GM23338 (cell line): Measurements from ENCODE around the gene EEF2K. TPM values are rescaled to one million over a fixed set of nuclear protein-coding genes. Genes with fewer than 3 reads are reported as not detected.
"Not testable (repeated sequence)": the region's sequence is repeated elsewhere in the genome, so short reads cannot be mapped to it uniquely, and the experiment has no call there.

ENCODE experiments used
- ATAC-seq: fragments of 200-7000 bp; cut with Tn5 transposase; 3 replicates; pipeline ENCODE4 v1.9.1; 2020
- DNase-seq: peaks from one replicate; pipeline ENCODE4 v3.0.0-alpha.2; 2015; ENCODE audit warnings: low spot score
- H2AFZ ChIP-seq: fragments of 200-600 bp; sonication (generic); 2 replicates; pipeline ENCODE4 v1.8.0; 2016; ENCODE audit warnings: antibody characterized with exemption, mild to moderate bottlenecking, moderate library complexity
- H3F3A ChIP-seq: fragments of 200-600 bp; sonication (generic); replicated peaks from 2 replicates; pipeline ENCODE4 v1.8.0; 2017; ENCODE audit warnings: antibody characterized with exemption, mixed run types, low read depth
- H3K27ac ChIP-seq: fragments of 200-600 bp; sonication (generic); 2 replicates; pipeline ENCODE4 v1.6.1; 2016; ENCODE audit warnings: low read depth
- H3K27me3 ChIP-seq: fragments of 200-600 bp; sonication (generic); 2 replicates; pipeline ENCODE4 v1.8.0; 2016; ENCODE audit warnings: mild to moderate bottlenecking, mixed run types, moderate library complexity; ENCODE audit not compliant: insufficient read depth
- H3K36me3 ChIP-seq: fragments of 200-600 bp; sonication (generic); 2 replicates; pipeline ENCODE4 v1.8.0; 2016; ENCODE audit warnings: mild to moderate bottlenecking; ENCODE audit not compliant: insufficient read depth
- H3K4me1 ChIP-seq: fragments of 200-600 bp; sonication (generic); 2 replicates; pipeline ENCODE4 v1.8.0; 2016; ENCODE audit warnings: mild to moderate bottlenecking, moderate library complexity; ENCODE audit not compliant: insufficient read depth
- H3K4me2 ChIP-seq: fragments of 200-600 bp; sonication (generic); 2 replicates; pipeline ENCODE4 v1.7.1; 2017; ENCODE audit warnings: mixed run types
- H3K4me3 ChIP-seq: fragments of 200-600 bp; sonication (generic); 2 replicates; pipeline ENCODE4 v1.6.1; 2016; ENCODE audit warnings: mixed run types
- H3K79me2 ChIP-seq: fragments of 200-600 bp; sonication (generic); replicated peaks from 2 replicates; pipeline ENCODE4 v1.8.0; 2017; ENCODE audit warnings: mild to moderate bottlenecking; ENCODE audit not compliant: insufficient read depth
- H3K9me2 ChIP-seq: fragments of 200-600 bp; sonication (generic); 2 replicates; pipeline ENCODE4 v1.8.0; 2017; ENCODE audit not compliant: insufficient read depth
- H4K20me1 ChIP-seq: fragments of 200-600 bp; sonication (generic); replicated peaks from 2 replicates; pipeline ENCODE4 v1.8.0; 2017; ENCODE audit warnings: mild to moderate bottlenecking; ENCODE audit not compliant: insufficient read depth
- H3K27ac Mint-ChIP-seq: 2 replicates; pipeline ENCODE4 v1.8.0; 2020; ENCODE audit warnings: inconsistent platforms, mild to moderate bottlenecking, moderate library complexity, mixed read lengths
- H3K27me3 Mint-ChIP-seq: 3 replicates; pipeline ENCODE4 v1.8.0; 2022; ENCODE audit warnings: low read depth, mild to moderate bottlenecking, moderate library complexity, mixed read lengths, inconsistent platforms; ENCODE audit not compliant: insufficient read depth, poor library complexity
- H3K36me3 Mint-ChIP-seq: 3 replicates; pipeline ENCODE4 v1.8.0; 2021; ENCODE audit warnings: low read depth, mild to moderate bottlenecking, inconsistent platforms, moderate library complexity, mixed read lengths
- H3K4me1 Mint-ChIP-seq: 3 replicates; pipeline ENCODE4 v1.8.0; 2020; ENCODE audit warnings: mild to moderate bottlenecking, inconsistent platforms, mixed read lengths
- H3K4me3 Mint-ChIP-seq: 3 replicates; pipeline ENCODE4 v1.8.0; 2021; ENCODE audit warnings: moderate library complexity, mild to moderate bottlenecking, inconsistent platforms, mixed read lengths
- H3K9me3 Mint-ChIP-seq: 3 replicates; pipeline ENCODE4 v1.8.0; 2020; ENCODE audit warnings: moderate library complexity, mild to moderate bottlenecking, inconsistent platforms, mixed read lengths
- CREB1 ChIP-seq: fragments of 250-450 bp; sonication (Bioruptor Pico); IDR thresholded peaks from 2 replicates; pipeline ENCODE4 v1.5.0; 2020; ENCODE audit warnings: low read depth, mild to moderate bottlenecking, moderate library complexity
- CTCF ChIP-seq, 2 experiments: fragments of 200-600 bp in 1 of 2; sonication (generic) in 1 of 2; conservative IDR thresholded peaks; 2 replicates each; pipeline versions ENCODE4 v1.5.1 to v1.6.1; 2016 to 2017; ENCODE audit warnings: antibody characterized with exemption in 2 of 2, low read depth in 2 of 2, mild to moderate bottlenecking in 2 of 2, moderate library complexity in 1 of 2
- EZH2 ChIP-seq: fragments of 200-600 bp; sonication (generic); IDR thresholded peaks from one replicate; pipeline ENCODE4 v1.8.0; 2017; ENCODE audit warnings: antibody characterized with exemption, mild to moderate bottlenecking, low read depth; ENCODE audit not compliant: unreplicated experiment
- EZH2phosphoT487 ChIP-seq: fragments of 200-600 bp; sonication (generic); IDR thresholded peaks from one replicate; pipeline ENCODE4 v1.8.1; 2018; ENCODE audit warnings: antibody characterized with exemption; ENCODE audit not compliant: unreplicated experiment
- NANOG ChIP-seq: IDR thresholded peaks from 2 replicates; pipeline ENCODE4 v1.6.1; 2016; ENCODE audit warnings: antibody characterized with exemption, borderline replicate concordance
- STAT1 ChIP-seq: IDR thresholded peaks from one replicate; pipeline ENCODE4 v1.6.1; 2016; ENCODE audit warnings: antibody characterized with exemption; ENCODE audit not compliant: unreplicated experiment
- ZNF114 ChIP-seq: fragments of 250-450 bp; sonication (Bioruptor Pico); IDR thresholded peaks from 2 replicates; pipeline ENCODE4 v1.5.0; 2020; ENCODE audit warnings: mild to moderate bottlenecking, moderate library complexity
- polyA plus RNA-seq: library from polyadenylated mRNA; unstranded; fragments of >200 nt; fragmentation: Nextera tagmentation; extraction: Ambion mirVana; gene quantifications from 2 replicates; pipeline ENCODE4 v1.2.1, GENCODE V29; 2016
- total RNA-seq: library from RNA; depleted of rRNA; stranded (reverse); fragments of >200 nt; shearing (Covaris generic); gene quantifications from 2 replicates; pipeline ENCODE4 v1.2.3, GENCODE V29; 2014
- TF ChIP-seq, protein P1 (sequence below): fragments of 250-450 bp; sonication (Bioruptor Pico); IDR thresholded peaks from 2 replicates; pipeline ENCODE4 v1.5.0; 2020; ENCODE audit warnings: mild to moderate bottlenecking, moderate library complexity

Gene EEF2K
- total and polyA plus RNA-seq, 2 experiments from 2014 or later, result 5.4 to 23.9 TPM

DNA sequence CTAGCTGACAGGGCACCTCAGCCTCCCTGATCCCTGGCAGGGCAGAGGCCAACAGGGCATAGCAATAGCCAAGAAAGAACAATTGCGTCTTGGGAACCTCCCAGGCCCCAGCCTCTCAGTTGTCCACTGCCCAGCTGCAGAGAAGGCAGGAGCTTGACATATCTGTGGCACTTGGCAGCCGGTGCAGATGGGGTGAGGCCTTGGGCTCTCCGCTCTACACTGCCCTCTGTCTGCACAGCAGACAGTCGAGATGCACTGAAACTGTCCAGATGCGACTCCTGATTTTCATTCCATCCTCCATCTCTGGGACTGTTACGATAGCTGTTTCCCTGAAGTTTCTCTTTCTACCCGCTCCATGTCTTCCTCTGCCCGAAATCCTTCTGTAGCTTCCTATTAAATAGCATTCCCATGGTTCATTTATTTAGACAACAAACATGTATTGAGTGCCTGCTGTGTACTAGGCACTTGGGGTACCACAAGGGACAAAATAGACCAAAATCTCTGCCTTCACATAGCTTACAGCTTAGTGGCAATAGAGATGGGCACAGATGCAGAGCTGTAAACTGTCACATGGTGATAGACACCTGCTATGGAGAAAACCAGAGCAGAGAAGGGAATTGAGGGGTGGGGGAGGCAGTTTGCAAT is 94.5 kb downstream of the EEF2K start:
- Histone ChIP-seq H3F3A (peaks cover 18% of the 10 kb centered on the region), H3K4me2 (no peak overlapping the region), H3K79me2 (peaks cover 76% of the 10 kb centered on the region), H3K27ac (peak overlapping the region; percentile 76; the same call in 1 of the 2 replicates), H3K27me3 (no peaks in the 10 kb centered on the region), H3K36me3 (peaks cover 4% of the 10 kb centered on the region; the same call in 1 of the 2 replicates), H3K4me1 (peaks cover 17% of the 10 kb centered on the region), H4K20me1 (peaks cover 42% of the 10 kb centered on the region), H2AFZ (no peak overlapping the region), H3K4me3 (no peak overlapping the region), H3K9me2 (no peaks in the 10 kb centered on the region)
- Mint-ChIP-seq H3K27me3 (peaks cover 24% of the 10 kb centered on the region), H3K27ac (no peak overlapping the region; the same call in 1 of the 2 replicates), H3K4me3 (no peak overlapping the region; the same call in 2 of the 3 replicates), H3K4me1 (peaks cover 22% of the 10 kb centered on the region), H3K9me3 (peaks cover 9% of the 10 kb centered on the region; the same call in 1 of the 3 replicates), H3K36me3 (peaks cover 42% of the 10 kb centered on the region)
- TF ChIP-seq EZH2phosphoT487, result no peak
- TF ChIP-seq, protein P1, sequence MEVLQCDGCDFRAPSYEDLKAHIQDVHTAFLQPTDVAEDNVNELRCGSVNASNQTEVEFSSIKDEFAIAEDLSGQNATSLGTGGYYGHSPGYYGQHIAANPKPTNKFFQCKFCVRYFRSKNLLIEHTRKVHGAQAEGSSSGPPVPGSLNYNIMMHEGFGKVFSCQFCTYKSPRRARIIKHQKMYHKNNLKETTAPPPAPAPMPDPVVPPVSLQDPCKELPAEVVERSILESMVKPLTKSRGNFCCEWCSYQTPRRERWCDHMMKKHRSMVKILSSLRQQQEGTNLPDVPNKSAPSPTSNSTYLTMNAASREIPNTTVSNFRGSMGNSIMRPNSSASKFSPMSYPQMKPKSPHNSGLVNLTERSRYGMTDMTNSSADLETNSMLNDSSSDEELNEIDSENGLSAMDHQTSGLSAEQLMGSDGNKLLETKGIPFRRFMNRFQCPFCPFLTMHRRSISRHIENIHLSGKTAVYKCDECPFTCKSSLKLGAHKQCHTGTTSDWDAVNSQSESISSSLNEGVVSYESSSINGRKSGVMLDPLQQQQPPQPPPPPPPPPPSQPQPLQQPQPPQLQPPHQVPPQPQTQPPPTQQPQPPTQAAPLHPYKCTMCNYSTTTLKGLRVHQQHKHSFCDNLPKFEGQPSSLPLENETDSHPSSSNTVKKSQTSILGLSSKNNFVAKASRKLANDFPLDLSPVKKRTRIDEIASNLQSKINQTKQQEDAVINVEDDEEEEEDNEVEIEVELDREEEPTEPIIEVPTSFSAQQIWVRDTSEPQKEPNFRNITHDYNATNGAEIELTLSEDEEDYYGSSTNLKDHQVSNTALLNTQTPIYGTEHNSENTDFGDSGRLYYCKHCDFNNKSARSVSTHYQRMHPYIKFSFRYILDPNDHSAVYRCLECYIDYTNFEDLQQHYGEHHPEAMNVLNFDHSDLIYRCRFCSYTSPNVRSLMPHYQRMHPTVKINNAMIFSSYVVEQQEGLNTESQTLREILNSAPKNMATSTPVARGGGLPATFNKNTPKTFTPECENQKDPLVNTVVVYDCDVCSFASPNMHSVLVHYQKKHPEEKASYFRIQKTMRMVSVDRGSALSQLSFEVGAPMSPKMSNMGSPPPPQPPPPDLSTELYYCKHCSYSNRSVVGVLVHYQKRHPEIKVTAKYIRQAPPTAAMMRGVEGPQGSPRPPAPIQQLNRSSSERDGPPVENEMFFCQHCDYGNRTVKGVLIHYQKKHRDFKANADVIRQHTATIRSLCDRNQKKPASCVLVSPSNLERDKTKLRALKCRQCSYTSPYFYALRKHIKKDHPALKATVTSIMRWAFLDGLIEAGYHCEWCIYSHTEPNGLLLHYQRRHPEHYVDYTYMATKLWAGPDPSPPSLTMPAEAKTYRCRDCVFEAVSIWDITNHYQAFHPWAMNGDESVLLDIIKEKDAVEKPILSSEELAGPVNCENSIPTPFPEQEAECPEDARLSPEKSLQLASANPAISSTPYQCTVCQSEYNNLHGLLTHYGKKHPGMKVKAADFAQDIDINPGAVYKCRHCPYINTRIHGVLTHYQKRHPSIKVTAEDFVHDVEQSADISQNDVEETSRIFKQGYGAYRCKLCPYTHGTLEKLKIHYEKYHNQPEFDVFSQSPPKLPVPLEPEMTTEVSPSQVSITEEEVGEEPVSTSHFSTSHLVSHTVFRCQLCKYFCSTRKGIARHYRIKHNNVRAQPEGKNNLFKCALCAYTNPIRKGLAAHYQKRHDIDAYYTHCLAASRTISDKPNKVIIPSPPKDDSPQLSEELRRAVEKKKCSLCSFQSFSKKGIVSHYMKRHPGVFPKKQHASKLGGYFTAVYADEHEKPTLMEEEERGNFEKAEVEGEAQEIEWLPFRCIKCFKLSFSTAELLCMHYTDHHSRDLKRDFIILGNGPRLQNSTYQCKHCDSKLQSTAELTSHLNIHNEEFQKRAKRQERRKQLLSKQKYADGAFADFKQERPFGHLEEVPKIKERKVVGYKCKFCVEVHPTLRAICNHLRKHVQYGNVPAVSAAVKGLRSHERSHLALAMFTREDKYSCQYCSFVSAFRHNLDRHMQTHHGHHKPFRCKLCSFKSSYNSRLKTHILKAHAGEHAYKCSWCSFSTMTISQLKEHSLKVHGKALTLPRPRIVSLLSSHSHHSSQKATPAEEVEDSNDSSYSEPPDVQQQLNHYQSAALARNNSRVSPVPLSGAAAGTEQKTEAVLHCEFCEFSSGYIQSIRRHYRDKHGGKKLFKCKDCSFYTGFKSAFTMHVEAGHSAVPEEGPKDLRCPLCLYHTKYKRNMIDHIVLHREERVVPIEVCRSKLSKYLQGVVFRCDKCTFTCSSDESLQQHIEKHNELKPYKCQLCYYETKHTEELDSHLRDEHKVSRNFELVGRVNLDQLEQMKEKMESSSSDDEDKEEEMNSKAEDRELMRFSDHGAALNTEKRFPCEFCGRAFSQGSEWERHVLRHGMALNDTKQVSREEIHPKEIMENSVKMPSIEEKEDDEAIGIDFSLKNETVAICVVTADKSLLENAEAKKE (CRISPR knock-in tag), result no peak
- TF ChIP-seq NANOG, result no peak
- no peak for TF ChIP-seq EZH2
- peak; percentile 66 to 81 for TF ChIP-seq CTCF (conservative IDR thresholded peaks at IDR 0.05; ENCODE audit: low read depth in 2 of 2)
- no peak for TF ChIP-seq STAT1
- TF ChIP-seq ZNF114, result no peak
- no peak for TF ChIP-seq CREB1 (CRISPR knock-in tag)
- peak; percentile 67 for DNase-seq
- ATAC-seq, result peak; percentile 9

DNA sequence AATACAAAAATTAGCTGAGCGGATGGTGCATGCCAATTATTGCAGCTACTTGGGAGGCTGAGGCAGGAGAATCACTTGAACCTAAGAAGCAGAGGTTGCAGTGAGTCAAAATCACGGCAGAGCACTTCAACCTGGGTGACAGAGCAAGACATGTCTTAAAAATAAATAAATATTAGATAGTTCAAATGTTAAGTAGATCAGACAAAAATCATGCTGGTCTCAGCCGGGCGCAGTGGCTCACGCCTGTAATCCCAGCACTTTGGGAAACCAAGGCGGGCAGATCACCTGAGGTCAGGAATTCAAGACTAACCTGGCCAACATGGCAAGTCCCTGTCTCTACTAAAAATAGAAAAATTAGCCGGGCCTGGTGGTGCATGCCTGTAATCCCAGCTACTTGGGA is 95.3 kb downstream of the EEF2K start:
- ATAC-seq, DNase-seq, H2AFZ ChIP-seq, H3K27ac Mint-ChIP-seq, H3K4me3 ChIP-seq, H3K9me3 Mint-ChIP-seq, H3K9me2 ChIP-seq, H3K4me3 Mint-ChIP-seq, H3K4me1 ChIP-seq, H3K36me3 ChIP-seq, H3K27me3 ChIP-seq, H3K27ac ChIP-seq, H3K4me2 ChIP-seq: not testable (repeated sequence)
- H3K4me1 Mint-ChIP-seq, result peaks cover 18% of the 10 kb centered on the region
- H3K36me3 Mint-ChIP-seq, result peaks cover 48% of the 10 kb centered on the region
- H3F3A ChIP-seq, result peaks cover 22% of the 10 kb centered on the region
- H4K20me1 ChIP-seq, result peaks cover 47% of the 10 kb centered on the region
- H3K79me2 ChIP-seq, result peaks cover 83% of the 10 kb centered on the region
- peaks cover 24% of the 10 kb centered on the region for H3K27me3 Mint-ChIP-seq
